A549 (cell line): Measurements from ENCODE around the gene GRAP2. TPM values are rescaled to one million over a fixed set of nuclear protein-coding genes. Genes with fewer than 3 reads are reported as not detected.

Source experiments
- ATAC-seq, 2 experiments: fragments of 200-7000 bp in 1 of 2; fragments of >200 bp in 1 of 2; cut with Nextera tagmentation in 1 of 2; cut with Tn5 transposase in 1 of 2; 3 replicates each; pipeline versions ENCODE4 v1.8.0 to v1.9.1; 2018 to 2020; ENCODE audit warnings: mild to moderate bottlenecking in 1 of 2, moderate library complexity in 1 of 2
- CTCF ChIA-PET: fragments of 300-600 bp; sonication (Branson Sonifier 250); formaldehyde crosslinking; extraction: SDS; loops from one replicate; lab custom pipeline; 2021; ENCODE audit warnings: antibody characterized with exemption, inconsistent platforms; lab: Yijun Ruan, JAX
- POLR2A ChIA-PET: fragments of 350-600 bp; formaldehyde crosslinking; extraction: SDS; loops from one replicate; lab custom pipeline; 2021; ENCODE audit warnings: antibody characterized with exemption, inconsistent platforms; lab: Yijun Ruan, JAX
- DNase-seq, 2 experiments: peaks; one replicate each; pipeline versions ENCODE4 v3.0.0 to v3.0.0-alpha.2; 2011 to 2016; ENCODE audit warnings: low read depth in 1 of 2, low spot score in 1 of 2
- FAIRE-seq: peaks from 2 replicates; lab custom pipeline; 2011; peaks lifted over from hg19 to GRCh38; lab: Jason Lieb, UNC
- H3K27ac ChIP-seq, 2 experiments: fragments of >200 bp; sonication (Bioruptor Twin); formaldehyde crosslinking; 3 replicates each; pipeline ENCODE4 v1.5.1; 2016 to 2017
- H3K4me1 ChIP-seq: fragments of >200 bp; sonication (Bioruptor Twin); formaldehyde crosslinking; 3 replicates; pipeline ENCODE4 v1.6.1; 2016
- H3K4me2 ChIP-seq: fragments of >200 bp; sonication (Bioruptor Twin); formaldehyde crosslinking; 3 replicates; pipeline ENCODE4 v1.6.1; 2016
- H3K4me3 ChIP-seq: fragments of >200 bp; sonication (Bioruptor Twin); formaldehyde crosslinking; 3 replicates; pipeline ENCODE4 v1.5.1; 2016
- H3K9me3 ChIP-seq: fragments of >200 bp; sonication (Bioruptor Twin); formaldehyde crosslinking; 3 replicates; pipeline ENCODE4 v1.6.1; 2016
- BHLHE40 ChIP-seq: IDR thresholded peaks from 2 replicates; pipeline ENCODE4 v1.6.1; 2012; ENCODE audit warnings: low read depth, low read length, inconsistent platforms
- CBX2 ChIP-seq: fragments of 200-600 bp; sonication (generic); IDR thresholded peaks from 2 replicates; pipeline ENCODE4 v1.6.1; 2016; ENCODE audit warnings: low read depth, mild to moderate bottlenecking, borderline replicate concordance
- CHD2 ChIP-seq: fragments of 150-350 bp; IDR thresholded peaks from 2 replicates; pipeline ENCODE4 v1.6.1; 2014; ENCODE audit warnings: low read length; ENCODE audit not compliant: partially characterized antibody
- EHF ChIP-seq: fragments of 250-450 bp; sonication (Bioruptor Pico); IDR thresholded peaks from 2 replicates; pipeline ENCODE4 v1.5.0; 2020; ENCODE audit warnings: mild to moderate bottlenecking
- EP300 ChIP-seq, 2 experiments: fragments of >200 bp; sonication (Bioruptor Twin); formaldehyde crosslinking; IDR thresholded peaks; 2 replicates in 1 of 2; 3 replicates in 1 of 2; pipeline ENCODE4 v1.6.1; 2016 to 2017
- FOSB ChIP-seq: fragments of 250-450 bp; sonication (Bioruptor Pico); IDR thresholded peaks from 2 replicates; pipeline ENCODE4 v1.5.0; 2020; ENCODE audit warnings: mild to moderate bottlenecking, moderate library complexity
- FOSL2 ChIP-seq, 2 experiments: fragments of 450-650 bp in 1 of 2; fragments of >200 bp in 1 of 2; sonication (Bioruptor Twin) in 1 of 2; formaldehyde crosslinking; IDR thresholded peaks; 2 replicates each; pipeline versions ENCODE4 v1.5.0 to v1.6.1; 2016 to 2020; ENCODE audit warnings: mild to moderate bottlenecking in 1 of 2, moderate library complexity in 1 of 2
- FOXS1 ChIP-seq: fragments of 250-450 bp; sonication (Bioruptor Pico); IDR thresholded peaks from 2 replicates; pipeline ENCODE4 v1.5.0; 2020; ENCODE audit warnings: mild to moderate bottlenecking, moderate library complexity
- HOXB13 ChIP-seq: fragments of 250-450 bp; sonication (Bioruptor Pico); IDR thresholded peaks from 2 replicates; pipeline ENCODE4 v1.5.0; 2020; ENCODE audit warnings: low read depth, mild to moderate bottlenecking, moderate library complexity
- HOXB5 ChIP-seq: fragments of 250-450 bp; sonication (Bioruptor Pico); IDR thresholded peaks from 2 replicates; pipeline ENCODE4 v1.5.0; 2020; ENCODE audit warnings: mild to moderate bottlenecking, moderate library complexity
- MYC ChIP-seq: IDR thresholded peaks from 2 replicates; pipeline ENCODE4 v1.6.1; 2012; ENCODE audit warnings: mild to moderate bottlenecking, inconsistent platforms, low read length, improper control_type of control experiment, borderline replicate concordance
- NR3C1 ChIP-seq: fragments of >200 bp; sonication (Bioruptor Twin); formaldehyde crosslinking; IDR thresholded peaks from 3 replicates; pipeline ENCODE4 v1.6.1; 2017
- PHF8 ChIP-seq: fragments of 200-600 bp; sonication (generic); IDR thresholded peaks from 2 replicates; pipeline ENCODE4 v1.6.1; 2016; ENCODE audit warnings: low read depth, mild to moderate bottlenecking, antibody characterized with exemption, moderate library complexity, borderline replicate concordance
- RAD21 ChIP-seq, 2 experiments: fragments of >200 bp in 1 of 2; sonication (Bioruptor Twin) in 1 of 2; formaldehyde crosslinking in 1 of 2; IDR thresholded peaks in 1 of 2; conservative IDR thresholded peaks in 1 of 2; 2 replicates in 1 of 2; 3 replicates in 1 of 2; pipeline ENCODE4 v1.6.1; 2012 to 2018; ENCODE audit warnings: inconsistent platforms in 1 of 2
- RCOR1 ChIP-seq: fragments of 150-350 bp; IDR thresholded peaks from 2 replicates; pipeline ENCODE4 v1.6.1; 2014; ENCODE audit warnings: antibody characterized with exemption, low read length, low read depth
- RFX5 ChIP-seq: fragments of 450-650 bp; IDR thresholded peaks from 2 replicates; pipeline ENCODE4 v1.7.1; 2014; ENCODE audit warnings: antibody characterized with exemption, mild to moderate bottlenecking, moderate library complexity
- RNF2 ChIP-seq: fragments of 200-600 bp; sonication (generic); IDR thresholded peaks from 2 replicates; pipeline ENCODE4 v1.6.1; 2016; ENCODE audit warnings: low read depth, mild to moderate bottlenecking, antibody characterized with exemption, moderate library complexity, borderline replicate concordance
- SREBF2 ChIP-seq: fragments of 450-650 bp; IDR thresholded peaks from 2 replicates; pipeline ENCODE4 v1.6.1; 2014; ENCODE audit warnings: mild to moderate bottlenecking, moderate library complexity
- ZC3H11A ChIP-seq: fragments of 450-650 bp; IDR thresholded peaks from 2 replicates; pipeline ENCODE4 v1.6.1; 2014; ENCODE audit warnings: antibody characterized with exemption, mild to moderate bottlenecking
- WGBS: methylation state at CpG from one replicate; pipeline ENCODE4 v1.1.6; 2017; ENCODE audit errors: missing lambda C conversion rate; 5-methylcytosine and 5-hydroxymethylcytosine counted together
- polyA plus RNA-seq, 4 experiments: library from polyadenylated mRNA; depleted of rRNA in 3 of 4; stranded (reverse); fragments of >200 nt; fragmentation: RNase III in 1 of 4; extraction: RNeasy Plus Mini Kit Qiagen cat#74134 plus additional on column Dnase treatment in 1 of 4; gene quantifications; 2 replicates in 3 of 4; 3 replicates in 1 of 4; pipeline ENCODE4 v1.2.3, GENCODE V29; 2011 to 2017
- TF ChIP-seq, protein P1 (sequence below): fragments of >200 bp; sonication (Bioruptor Twin); formaldehyde crosslinking; IDR thresholded peaks from 2 replicates; pipeline ENCODE4 v1.6.1; 2016
- TF ChIP-seq, protein P2 (sequence below): IDR thresholded peaks from 2 replicates; pipeline ENCODE4 v1.6.1; 2012
- TF ChIP-seq, protein P3 (sequence below): fragments of 250-450 bp; sonication (Bioruptor Pico); IDR thresholded peaks from 2 replicates; pipeline ENCODE4 v1.5.0; 2021; ENCODE audit warnings: mild to moderate bottlenecking, moderate library complexity, borderline replicate concordance
- TF ChIP-seq, protein P4 (sequence below): IDR thresholded peaks from 2 replicates; pipeline ENCODE4 v1.6.1; 2012
- TF ChIP-seq, protein P5 (sequence below): fragments of 450-650 bp; IDR thresholded peaks from 2 replicates; pipeline ENCODE4 v1.6.1; 2014; ENCODE audit warnings: antibody characterized with exemption
- TF ChIP-seq, protein P6 (sequence below): fragments of 250-450 bp; sonication (Bioruptor Pico); IDR thresholded peaks from 2 replicates; pipeline ENCODE4 v1.5.0; 2020; ENCODE audit warnings: low read depth, mild to moderate bottlenecking, moderate library complexity
- TF ChIP-seq, protein P7 (sequence below): fragments of >200 bp; sonication (Bioruptor Twin); formaldehyde crosslinking; IDR thresholded peaks from 3 replicates; pipeline ENCODE4 v1.5.1; 2016

The GRAP2 gene
- polyA plus RNA-seq, 2 of the 4 experiments (the other 2 are of a cell fraction) = not detected

DNA sequence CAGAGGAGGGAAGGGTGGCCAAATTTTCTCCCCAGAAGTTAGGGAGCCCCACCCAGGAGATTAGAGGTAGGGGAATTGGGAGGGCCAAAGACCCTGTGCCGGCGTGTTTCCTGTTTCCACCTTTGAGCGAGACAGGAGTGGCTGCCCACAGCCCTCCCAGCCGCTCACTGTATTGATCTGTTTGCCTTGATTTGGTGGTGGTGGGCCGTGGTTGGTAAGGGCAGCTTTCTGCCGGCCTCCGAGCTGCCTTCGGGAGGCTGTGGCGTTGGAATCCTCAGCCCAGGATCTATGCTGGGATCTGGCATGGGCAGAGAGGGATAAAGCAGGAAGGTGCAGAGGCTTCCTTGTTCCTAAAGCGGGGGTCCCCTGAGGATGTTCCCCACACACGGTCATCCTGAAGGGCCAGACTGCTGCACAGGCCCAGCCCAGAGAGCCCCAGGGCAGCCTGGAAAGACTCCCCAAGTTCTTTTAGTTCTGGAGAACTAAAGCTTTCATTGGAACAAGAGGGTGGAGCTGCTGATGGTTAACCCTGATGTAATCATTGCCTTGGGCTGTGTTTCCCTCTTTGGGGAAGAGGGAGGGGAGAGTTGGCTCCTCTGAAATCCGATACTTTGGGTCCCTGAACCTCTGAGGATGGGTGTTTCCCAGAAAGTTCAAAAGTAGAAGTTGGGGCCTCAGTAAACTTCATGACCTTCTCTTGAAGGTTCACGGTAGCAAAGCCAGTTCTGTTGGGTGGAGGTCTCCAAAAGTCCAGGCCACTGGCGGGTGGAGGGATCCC, 101.1 kb downstream of the GRAP2 start:
- CTCF ChIA-PET = interaction anchor here (0.7 to 2.6 kb wide), 5 partner anchors 10 to 467 kb away, joined by 3 to 10 read pairs (median 4); no protein-coding TSS in a partner anchor
- Histone ChIP-seq H3K9me3 (no peaks in the 10 kb centered on the region), H3K4me3 (no peak overlapping the region), H3K27ac (no peak overlapping the region), H3K4me1 (peaks cover 26% of the 10 kb centered on the region; the same call in 2 of the 3 replicates), H3K4me2 (no peak overlapping the region)
- POLR2A ChIA-PET = no interaction called here
- DNase-seq (no peak), FAIRE-seq (no peak), ATAC-seq (no peak)
- WGBS = 76% methylated on average over 4 of the region's 14 CpGs
- TF ChIP-seq MYC (no peak), ZC3H11A (no peak), FOXS1 (CRISPR knock-in tag) (no peak), CBX2 (no peak), FOSB (CRISPR knock-in tag) (no peak), EP300 (IDR thresholded peaks at IDR 0.05) (no peak), RCOR1 (no peak), BHLHE40 (no peak), HOXB13 (CRISPR knock-in tag) (no peak), RAD21 (conservative IDR thresholded peaks at IDR 0.05 in 1 of 2, IDR thresholded peaks at IDR 0.05 in 1 of 2) (no peak), SREBF2 (no peak), FOSL2 (IDR thresholded peaks at IDR 0.05) (no peak), FOSL2 (CRISPR knock-in tag; IDR thresholded peaks at IDR 0.05) (no peak)
- TF ChIP-seq, protein P1, sequence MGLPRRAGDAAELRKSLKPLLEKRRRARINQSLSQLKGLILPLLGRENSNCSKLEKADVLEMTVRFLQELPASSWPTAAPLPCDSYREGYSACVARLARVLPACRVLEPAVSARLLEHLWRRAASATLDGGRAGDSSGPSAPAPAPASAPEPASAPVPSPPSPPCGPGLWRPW = no peak
- TF ChIP-seq, protein P2, sequence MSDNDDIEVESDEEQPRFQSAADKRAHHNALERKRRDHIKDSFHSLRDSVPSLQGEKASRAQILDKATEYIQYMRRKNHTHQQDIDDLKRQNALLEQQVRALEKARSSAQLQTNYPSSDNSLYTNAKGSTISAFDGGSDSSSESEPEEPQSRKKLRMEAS = no peak
- TF ChIP-seq, protein P3, sequence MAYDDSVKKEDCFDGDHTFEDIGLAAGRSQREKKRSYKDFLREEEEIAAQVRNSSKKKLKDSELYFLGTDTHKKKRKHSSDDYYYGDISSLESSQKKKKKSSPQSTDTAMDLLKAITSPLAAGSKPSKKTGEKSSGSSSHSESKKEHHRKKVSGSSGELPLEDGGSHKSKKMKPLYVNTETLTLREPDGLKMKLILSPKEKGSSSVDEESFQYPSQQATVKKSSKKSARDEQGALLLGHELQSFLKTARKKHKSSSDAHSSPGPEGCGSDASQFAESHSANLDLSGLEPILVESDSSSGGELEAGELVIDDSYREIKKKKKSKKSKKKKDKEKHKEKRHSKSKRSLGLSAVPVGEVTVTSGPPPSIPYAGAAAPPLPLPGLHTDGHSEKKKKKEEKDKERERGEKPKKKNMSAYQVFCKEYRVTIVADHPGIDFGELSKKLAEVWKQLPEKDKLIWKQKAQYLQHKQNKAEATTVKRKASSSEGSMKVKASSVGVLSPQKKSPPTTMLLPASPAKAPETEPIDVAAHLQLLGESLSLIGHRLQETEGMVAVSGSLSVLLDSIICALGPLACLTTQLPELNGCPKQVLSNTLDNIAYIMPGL (CRISPR knock-in tag) = no peak
- TF ChIP-seq, protein P4, sequence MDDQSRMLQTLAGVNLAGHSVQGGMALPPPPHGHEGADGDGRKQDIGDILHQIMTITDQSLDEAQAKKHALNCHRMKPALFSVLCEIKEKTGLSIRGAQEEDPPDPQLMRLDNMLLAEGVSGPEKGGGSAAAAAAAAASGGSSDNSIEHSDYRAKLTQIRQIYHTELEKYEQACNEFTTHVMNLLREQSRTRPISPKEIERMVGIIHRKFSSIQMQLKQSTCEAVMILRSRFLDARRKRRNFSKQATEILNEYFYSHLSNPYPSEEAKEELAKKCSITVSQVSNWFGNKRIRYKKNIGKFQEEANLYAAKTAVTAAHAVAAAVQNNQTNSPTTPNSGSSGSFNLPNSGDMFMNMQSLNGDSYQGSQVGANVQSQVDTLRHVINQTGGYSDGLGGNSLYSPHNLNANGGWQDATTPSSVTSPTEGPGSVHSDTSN = no peak
- TF ChIP-seq, protein P5, sequence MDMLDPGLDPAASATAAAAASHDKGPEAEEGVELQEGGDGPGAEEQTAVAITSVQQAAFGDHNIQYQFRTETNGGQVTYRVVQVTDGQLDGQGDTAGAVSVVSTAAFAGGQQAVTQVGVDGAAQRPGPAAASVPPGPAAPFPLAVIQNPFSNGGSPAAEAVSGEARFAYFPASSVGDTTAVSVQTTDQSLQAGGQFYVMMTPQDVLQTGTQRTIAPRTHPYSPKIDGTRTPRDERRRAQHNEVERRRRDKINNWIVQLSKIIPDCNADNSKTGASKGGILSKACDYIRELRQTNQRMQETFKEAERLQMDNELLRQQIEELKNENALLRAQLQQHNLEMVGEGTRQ = no peak

DNA sequence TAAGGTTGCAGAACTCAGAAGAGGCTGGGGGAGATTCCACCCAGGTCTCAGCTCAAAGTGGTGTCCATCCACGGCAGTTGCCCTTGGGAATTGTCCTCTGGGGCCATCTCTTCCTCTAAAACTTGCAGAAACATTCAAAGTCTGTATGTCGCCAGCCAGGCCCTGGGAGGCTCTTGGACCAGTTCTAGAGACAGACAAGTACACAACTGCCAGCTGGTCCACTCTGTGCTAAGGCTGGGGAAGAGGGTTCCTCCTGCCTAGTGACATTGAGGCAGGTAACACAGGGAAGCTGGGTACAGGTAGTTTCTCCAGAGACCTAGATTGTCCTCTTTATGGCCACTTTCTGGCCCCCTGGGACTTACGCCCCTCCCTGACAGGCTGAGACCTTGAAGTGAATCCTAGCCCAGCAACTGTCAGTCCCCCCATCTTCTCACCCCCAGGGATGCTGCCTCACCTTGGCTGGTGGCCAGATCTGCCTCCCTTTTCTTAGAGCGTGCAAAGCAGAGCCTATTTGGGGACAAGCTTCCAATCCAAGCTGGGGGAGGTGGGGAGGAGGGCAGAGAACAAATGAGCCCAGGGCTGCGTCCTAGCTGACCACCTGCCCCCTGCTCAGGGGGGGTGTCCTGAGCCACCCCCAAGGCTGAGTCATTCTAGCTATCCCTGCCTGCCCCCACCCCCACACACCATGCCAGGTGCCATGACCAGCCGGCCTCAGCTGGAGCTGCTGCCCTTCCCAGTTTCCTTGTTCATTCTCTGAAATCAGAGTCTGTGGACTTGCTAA, 102.2 kb downstream of the GRAP2 start:
- ATAC-seq (no peak), FAIRE-seq (no peak), DNase-seq (no peak)
- Histone ChIP-seq H3K4me3 (no peak overlapping the region), H3K9me3 (no peaks in the 10 kb centered on the region), H3K4me1 (peaks cover 17% of the 10 kb centered on the region; the same call in 2 of the 3 replicates), H3K27ac (no peak overlapping the region), H3K4me2 (no peak overlapping the region)
- WGBS = 75% methylated on average over 4 of the region's 6 CpGs
- ChIA-PET CTCF (interaction anchor here (2.6 kb wide), 1 partner anchor 468 kb away, joined by 7 read pairs; no protein-coding TSS in a partner anchor), POLR2A (no interaction called here)
- TF ChIP-seq CHD2 (no peak), RNF2 (no peak), EHF (no peak), PHF8 (no peak), NR3C1 (no peak), FOXS1 (CRISPR knock-in tag) (no peak), RFX5 (no peak), HOXB13 (CRISPR knock-in tag) (no peak), ZC3H11A (no peak), HOXB5 (no peak)
- TF ChIP-seq, protein P6, sequence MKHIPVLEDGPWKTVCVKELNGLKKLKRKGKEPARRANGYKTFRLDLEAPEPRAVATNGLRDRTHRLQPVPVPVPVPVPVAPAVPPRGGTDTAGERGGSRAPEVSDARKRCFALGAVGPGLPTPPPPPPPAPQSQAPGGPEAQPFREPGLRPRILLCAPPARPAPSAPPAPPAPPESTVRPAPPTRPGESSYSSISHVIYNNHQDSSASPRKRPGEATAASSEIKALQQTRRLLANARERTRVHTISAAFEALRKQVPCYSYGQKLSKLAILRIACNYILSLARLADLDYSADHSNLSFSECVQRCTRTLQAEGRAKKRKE (CRISPR knock-in tag) = no peak
- TF ChIP-seq, protein P7, sequence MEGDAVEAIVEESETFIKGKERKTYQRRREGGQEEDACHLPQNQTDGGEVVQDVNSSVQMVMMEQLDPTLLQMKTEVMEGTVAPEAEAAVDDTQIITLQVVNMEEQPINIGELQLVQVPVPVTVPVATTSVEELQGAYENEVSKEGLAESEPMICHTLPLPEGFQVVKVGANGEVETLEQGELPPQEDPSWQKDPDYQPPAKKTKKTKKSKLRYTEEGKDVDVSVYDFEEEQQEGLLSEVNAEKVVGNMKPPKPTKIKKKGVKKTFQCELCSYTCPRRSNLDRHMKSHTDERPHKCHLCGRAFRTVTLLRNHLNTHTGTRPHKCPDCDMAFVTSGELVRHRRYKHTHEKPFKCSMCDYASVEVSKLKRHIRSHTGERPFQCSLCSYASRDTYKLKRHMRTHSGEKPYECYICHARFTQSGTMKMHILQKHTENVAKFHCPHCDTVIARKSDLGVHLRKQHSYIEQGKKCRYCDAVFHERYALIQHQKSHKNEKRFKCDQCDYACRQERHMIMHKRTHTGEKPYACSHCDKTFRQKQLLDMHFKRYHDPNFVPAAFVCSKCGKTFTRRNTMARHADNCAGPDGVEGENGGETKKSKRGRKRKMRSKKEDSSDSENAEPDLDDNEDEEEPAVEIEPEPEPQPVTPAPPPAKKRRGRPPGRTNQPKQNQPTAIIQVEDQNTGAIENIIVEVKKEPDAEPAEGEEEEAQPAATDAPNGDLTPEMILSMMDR = no peak
- TF ChIP-seq, protein P2 = no peak
